HEK293 (cell line): Measurements from ENCODE around the gene QRICH1.
A peak's percentile ranks its signal among the peaks of the same experiment; 100 is the strongest.

ENCODE experiments used
- AEBP2 ChIP-seq: fragments of 450-650 bp; formaldehyde crosslinking; IDR thresholded peaks from 2 replicates; pipeline ENCODE4 v1.5.1; 2016; ENCODE audit warnings: missing biosample characterization, missing genetic modification characterization, borderline replicate concordance
- EGR2 ChIP-seq: fragments of 450-650 bp; formaldehyde crosslinking; IDR thresholded peaks from 2 replicates; pipeline ENCODE4 v1.5.1; 2016; ENCODE audit warnings: low read depth, missing biosample characterization, missing genetic modification characterization
- GLIS2 ChIP-seq: fragments of 450-650 bp; formaldehyde crosslinking; IDR thresholded peaks from 2 replicates; pipeline ENCODE4 v1.5.1; 2016; ENCODE audit warnings: missing biosample characterization, missing genetic modification characterization
- HOXA7 ChIP-seq: sonication (generic); formaldehyde crosslinking; IDR thresholded peaks from 2 replicates; pipeline ENCODE4 v1.8.1; 2022; ENCODE audit warnings: missing genetic modification reagents, borderline replicate concordance
- KLF8 ChIP-seq: fragments of 450-650 bp; formaldehyde crosslinking; IDR thresholded peaks from 2 replicates; pipeline ENCODE4 v1.5.1; 2016; ENCODE audit warnings: missing biosample characterization, missing genetic modification characterization
- SALL2 ChIP-seq: fragments of 450-650 bp; formaldehyde crosslinking; IDR thresholded peaks from 2 replicates; pipeline ENCODE4 v1.5.0; 2017; ENCODE audit warnings: missing biosample characterization, mild to moderate bottlenecking, missing genetic modification characterization, borderline replicate concordance
- SCRT2 ChIP-seq: fragments of 450-650 bp; formaldehyde crosslinking; IDR thresholded peaks from 2 replicates; pipeline ENCODE4 v1.5.1; 2016; ENCODE audit warnings: missing biosample characterization, missing genetic modification characterization
- SETDB1 ChIP-seq: IDR thresholded peaks from one replicate; pipeline ENCODE4 v1.6.1; 2017; ENCODE audit warnings: mild to moderate bottlenecking, low read length, moderate library complexity, mixed read lengths; ENCODE audit not compliant: insufficient read length
- SP2 ChIP-seq: fragments of 450-650 bp; formaldehyde crosslinking; IDR thresholded peaks from 2 replicates; pipeline ENCODE4 v1.5.1; 2016; ENCODE audit warnings: missing biosample characterization, missing genetic modification characterization
- SP3 ChIP-seq: fragments of 450-650 bp; formaldehyde crosslinking; IDR thresholded peaks from 2 replicates; pipeline ENCODE4 v1.5.1; 2016; ENCODE audit warnings: missing biosample characterization, missing genetic modification characterization
- TCF7L2 ChIP-seq: IDR thresholded peaks from 2 replicates; pipeline ENCODE4 v1.6.1; 2011; ENCODE audit warnings: low read depth, mild to moderate bottlenecking, inconsistent platforms, low read length, moderate library complexity, borderline replicate concordance
- ZBTB1 ChIP-seq: fragments of 450-650 bp; formaldehyde crosslinking; IDR thresholded peaks from 2 replicates; pipeline ENCODE4 v1.5.1; 2016; ENCODE audit warnings: missing biosample characterization, missing genetic modification characterization
- ZFP41 ChIP-seq: fragments of 450-650 bp; formaldehyde crosslinking; IDR thresholded peaks from 2 replicates; pipeline ENCODE4 v1.5.1; 2016; ENCODE audit warnings: missing biosample characterization, missing genetic modification characterization, borderline replicate concordance
- ZNF114 ChIP-seq: fragments of 450-650 bp; formaldehyde crosslinking; IDR thresholded peaks from 2 replicates; pipeline ENCODE4 v1.5.0; 2017; ENCODE audit warnings: missing biosample characterization, missing genetic modification characterization
- ZNF140 ChIP-seq: fragments of 450-650 bp; formaldehyde crosslinking; IDR thresholded peaks from 2 replicates; pipeline ENCODE4 v1.5.1; 2016; ENCODE audit warnings: missing biosample characterization, missing genetic modification characterization
- ZNF211 ChIP-seq: fragments of 450-650 bp; formaldehyde crosslinking; IDR thresholded peaks from 2 replicates; pipeline ENCODE4 v1.5.1; 2016; ENCODE audit warnings: low read depth, missing biosample characterization, missing genetic modification characterization
- ZNF214 ChIP-seq: fragments of 450-650 bp; formaldehyde crosslinking; IDR thresholded peaks from 2 replicates; pipeline ENCODE4 v1.5.1; 2017; ENCODE audit warnings: missing biosample characterization, mild to moderate bottlenecking, missing genetic modification characterization, borderline replicate concordance
- ZNF223 ChIP-seq: fragments of 450-650 bp; formaldehyde crosslinking; IDR thresholded peaks from 2 replicates; pipeline ENCODE4 v1.5.1; 2016; ENCODE audit warnings: missing biosample characterization, missing genetic modification characterization
- ZNF266 ChIP-seq: fragments of 450-650 bp; formaldehyde crosslinking; IDR thresholded peaks from 2 replicates; pipeline ENCODE4 v1.5.1; 2016; ENCODE audit warnings: missing biosample characterization, missing genetic modification characterization, low read depth
- ZNF311 ChIP-seq: fragments of 450-650 bp; formaldehyde crosslinking; IDR thresholded peaks from 2 replicates; pipeline ENCODE4 v1.5.1; 2017; ENCODE audit warnings: missing biosample characterization, missing genetic modification characterization, borderline replicate concordance
- ZNF335 ChIP-seq: fragments of 450-650 bp; formaldehyde crosslinking; conservative IDR thresholded peaks from 2 replicates; pipeline ENCODE4 v1.5.1; 2016; ENCODE audit warnings: missing biosample characterization, missing genetic modification characterization
- ZNF341 ChIP-seq: fragments of 450-650 bp; formaldehyde crosslinking; IDR thresholded peaks from 2 replicates; pipeline ENCODE4; 2016; ENCODE audit warnings: low read depth, missing biosample characterization, missing genetic modification characterization
- ZNF433 ChIP-seq: fragments of 450-650 bp; formaldehyde crosslinking; IDR thresholded peaks from 2 replicates; pipeline ENCODE4 v1.5.1; 2016; ENCODE audit warnings: missing biosample characterization, missing genetic modification characterization, low read depth
- ZNF501 ChIP-seq: fragments of 450-650 bp; formaldehyde crosslinking; IDR thresholded peaks from 2 replicates; pipeline ENCODE4 v1.5.1; 2016; ENCODE audit warnings: missing biosample characterization, missing genetic modification characterization
- ZNF510 ChIP-seq: fragments of 450-650 bp; formaldehyde crosslinking; IDR thresholded peaks from 2 replicates; pipeline ENCODE4 v1.5.1; 2018; ENCODE audit warnings: mild to moderate bottlenecking, missing genetic modification characterization, missing biosample characterization; ENCODE audit not compliant: insufficient replicate concordance
- ZNF513 ChIP-seq: fragments of 450-650 bp; IDR thresholded peaks from 2 replicates; pipeline ENCODE4 v1.5.1; 2018; ENCODE audit warnings: missing biosample characterization, missing genetic modification characterization
- ZNF544 ChIP-seq: fragments of 450-650 bp; formaldehyde crosslinking; IDR thresholded peaks from 2 replicates; pipeline ENCODE4 v1.5.0; 2017; ENCODE audit warnings: missing biosample characterization, missing genetic modification characterization
- ZNF548 ChIP-seq: fragments of 450-650 bp; formaldehyde crosslinking; IDR thresholded peaks from 2 replicates; pipeline ENCODE4 v1.5.1; 2016; ENCODE audit warnings: missing biosample characterization, missing genetic modification characterization
- ZNF585B ChIP-seq: fragments of 450-650 bp; formaldehyde crosslinking; IDR thresholded peaks from 2 replicates; pipeline ENCODE4 v1.5.1; 2016; ENCODE audit warnings: missing biosample characterization, missing genetic modification characterization
- ZNF654 ChIP-seq: fragments of 450-650 bp; formaldehyde crosslinking; IDR thresholded peaks from 2 replicates; pipeline ENCODE4 v1.5.1; 2016; ENCODE audit warnings: low read depth, missing biosample characterization, missing genetic modification characterization
- ZNF658 ChIP-seq: fragments of 450-650 bp; formaldehyde crosslinking; IDR thresholded peaks from 2 replicates; pipeline ENCODE4; 2016; ENCODE audit warnings: missing biosample characterization, missing genetic modification characterization
- ZNF747 ChIP-seq: fragments of 450-650 bp; formaldehyde crosslinking; IDR thresholded peaks from 2 replicates; pipeline ENCODE4 v1.5.1; 2016; ENCODE audit warnings: missing biosample characterization, missing genetic modification characterization
- ZNF76 ChIP-seq: fragments of 450-650 bp; formaldehyde crosslinking; IDR thresholded peaks from 2 replicates; pipeline ENCODE4; 2016; ENCODE audit warnings: low read depth, missing biosample characterization, missing genetic modification characterization, borderline replicate concordance
- ZNF776 ChIP-seq: fragments of 450-650 bp; formaldehyde crosslinking; IDR thresholded peaks from 2 replicates; pipeline ENCODE4 v1.5.0; 2017; ENCODE audit warnings: missing biosample characterization, missing genetic modification characterization, borderline replicate concordance
- ZNF830 ChIP-seq: fragments of 450-650 bp; IDR thresholded peaks from 2 replicates; pipeline ENCODE4 v1.5.0; 2018; ENCODE audit warnings: missing biosample characterization, missing genetic modification characterization, low read depth, mild to moderate bottlenecking, moderate library complexity
- ZSCAN16 ChIP-seq: fragments of 450-650 bp; formaldehyde crosslinking; IDR thresholded peaks from 2 replicates; pipeline ENCODE4 v1.5.1; 2016; ENCODE audit warnings: missing biosample characterization, missing genetic modification characterization
- ZXDB ChIP-seq: fragments of 450-650 bp; formaldehyde crosslinking; IDR thresholded peaks from 2 replicates; pipeline ENCODE4 v1.5.1; 2016; ENCODE audit warnings: missing biosample characterization, missing genetic modification characterization
- TF ChIP-seq, protein P1 (sequence below): IDR thresholded peaks from 2 replicates; pipeline ENCODE4 v1.6.1; 2011; ENCODE audit warnings: mild to moderate bottlenecking, low read depth, low read length, borderline replicate concordance

QRICH1 gene

GRCh38 chr3:49007068-49007770 is 86.7 kb downstream of the QRICH1 start, which contains the start of gene WDR6 (continued):
- TF ChIP-seq ZNF585B (tag by site-specific recombination) (no peak), ZNF214 (tag by site-specific recombination) (no peak), ZSCAN16 (tag by site-specific recombination) (0 out of 2 replicates have a peak, but pooled peaks have one; percentile 29), ZNF510 (tag by site-specific recombination) (no peak), SP3 (tag by site-specific recombination) (peak; percentile 67; the same call in 1 of the 2 replicates), ZNF501 (tag by site-specific recombination) (0 out of 2 replicates have a peak, but pooled peaks have one; percentile 59), ZNF341 (tag by site-specific recombination) (peak; percentile 29; the same call in 1 of the 2 replicates), AEBP2 (tag by site-specific recombination) (no peak), SP2 (tag by site-specific recombination) (peak; percentile 95), ZNF311 (tag by site-specific recombination) (no peak), SETDB1 (no peak), SCRT2 (tag by site-specific recombination) (peak; percentile 100), ZNF433 (tag by site-specific recombination) (no peak), ZNF223 (no peak), ZNF76 (tag by site-specific recombination) (peak; percentile 85), ZNF654 (tag by site-specific recombination) (no peak), ZNF544 (tag by site-specific recombination) (no peak), ZNF548 (tag by site-specific recombination) (no peak), HOXA7 (CRISPR knock-in tag) (no peak), ZNF140 (tag by site-specific recombination) (no peak), ZNF747 (tag by site-specific recombination) (no peak), ZNF513 (tag by site-specific recombination) (no peak), ZNF211 (tag by site-specific recombination) (no peak), ZBTB1 (tag by site-specific recombination) (no peak), ZNF658 (tag by site-specific recombination) (no peak), EGR2 (tag by site-specific recombination) (no peak), ZXDB (tag by site-specific recombination) (peak; percentile 91), KLF8 (peak; percentile 64; the same call in 1 of the 2 replicates), SALL2 (tag by site-specific recombination) (no peak), ZNF266 (tag by site-specific recombination) (no peak), ZNF776 (tag by site-specific recombination) (no peak), ZFP41 (tag by site-specific recombination) (no peak), ZNF114 (tag by site-specific recombination) (no peak), ZNF335 (tag by site-specific recombination) (peak; percentile 77), ZNF830 (no peak), TCF7L2 (no peak), GLIS2 (tag by site-specific recombination) (peak; percentile 42; the same call in 1 of the 2 replicates)
- TF ChIP-seq, protein P1, sequence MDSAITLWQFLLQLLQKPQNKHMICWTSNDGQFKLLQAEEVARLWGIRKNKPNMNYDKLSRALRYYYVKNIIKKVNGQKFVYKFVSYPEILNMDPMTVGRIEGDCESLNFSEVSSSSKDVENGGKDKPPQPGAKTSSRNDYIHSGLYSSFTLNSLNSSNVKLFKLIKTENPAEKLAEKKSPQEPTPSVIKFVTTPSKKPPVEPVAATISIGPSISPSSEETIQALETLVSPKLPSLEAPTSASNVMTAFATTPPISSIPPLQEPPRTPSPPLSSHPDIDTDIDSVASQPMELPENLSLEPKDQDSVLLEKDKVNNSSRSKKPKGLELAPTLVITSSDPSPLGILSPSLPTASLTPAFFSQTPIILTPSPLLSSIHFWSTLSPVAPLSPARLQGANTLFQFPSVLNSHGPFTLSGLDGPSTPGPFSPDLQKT: no peak
